CD4-positive, alpha-beta T cell treated with Interferon alpha-2 for 1 hour (primary cell): ENCODE results near the gene VWC2L.

Experiments used
- DNase-seq, 2 donors: peaks; one replicate each; pipeline ENCODE4 v3.0.0-alpha.2; 2020 to 2022

Gene VWC2L

DNA sequence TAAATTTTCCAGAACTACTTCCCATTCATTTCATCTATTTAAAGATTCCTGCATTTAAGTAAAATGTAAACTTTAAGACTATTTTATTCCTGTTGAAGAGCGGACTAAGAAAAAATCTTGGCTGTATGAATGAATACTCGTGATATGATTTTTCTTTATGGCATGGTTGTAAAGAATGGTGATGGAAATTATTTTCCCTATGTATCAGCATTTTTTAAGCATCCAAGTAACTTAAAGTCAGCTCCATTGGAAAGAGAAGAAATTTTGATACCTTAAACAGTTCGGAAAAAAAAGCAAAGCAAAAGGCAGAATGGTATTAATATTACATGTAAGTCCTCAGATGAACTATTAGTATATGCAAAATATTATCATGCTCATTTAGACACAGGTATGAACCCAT lies 58.9 kb downstream of the VWC2L start:
- DNase-seq, result no peak

DNA sequence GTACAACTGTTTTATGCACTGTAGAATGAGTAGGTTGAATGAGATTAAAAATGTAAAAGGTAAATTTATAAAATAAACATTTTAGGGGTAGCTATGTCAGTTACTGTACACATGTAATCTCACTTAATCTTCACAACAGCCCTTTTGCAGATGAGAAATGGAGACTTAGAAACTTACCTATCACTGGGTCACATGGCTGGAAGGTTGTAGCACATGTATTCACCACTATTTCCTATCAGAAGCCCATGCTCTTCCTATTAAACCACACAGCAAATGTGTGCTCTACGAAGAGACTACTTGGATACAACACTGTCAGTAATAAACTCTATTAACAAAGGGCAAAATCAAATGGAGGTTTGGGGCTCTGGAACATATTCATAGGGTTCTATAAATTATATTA lies 60.5 kb downstream of the VWC2L start:
- no peak for DNase-seq

- no peak for DNase-seq
Observed at GRCh38 chr2:214471990-214472389, 61.1 kb downstream of the VWC2L start.

GRCh38 chr2:214477305-214477704 lies 66.5 kb downstream of the VWC2L start:
- DNase-seq, result no peak

DNA sequence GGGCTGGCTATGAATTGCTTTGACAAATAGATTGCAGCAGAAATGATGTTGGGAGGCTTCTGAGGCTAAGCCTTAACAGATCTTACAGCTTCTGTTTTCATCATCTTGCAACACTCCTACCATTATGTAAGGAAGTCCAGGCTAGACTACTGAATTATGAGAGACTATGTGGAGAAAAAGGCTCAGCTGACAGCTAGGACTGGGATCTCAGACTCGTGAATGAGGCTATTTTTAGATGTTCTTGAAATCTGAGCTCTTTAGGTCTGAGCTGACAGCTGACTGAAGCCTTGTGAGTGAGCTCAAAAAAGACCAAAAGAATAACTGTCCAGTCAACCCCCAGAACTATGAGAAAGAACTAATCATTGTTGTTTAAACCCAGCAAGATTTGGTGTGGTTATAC lies 70.3 kb downstream of the VWC2L start:
- no peak for DNase-seq

- DNase-seq, result no peak
Observed at GRCh38 chr2:214482728-214483127, 71.9 kb downstream of the VWC2L start.

DNA sequence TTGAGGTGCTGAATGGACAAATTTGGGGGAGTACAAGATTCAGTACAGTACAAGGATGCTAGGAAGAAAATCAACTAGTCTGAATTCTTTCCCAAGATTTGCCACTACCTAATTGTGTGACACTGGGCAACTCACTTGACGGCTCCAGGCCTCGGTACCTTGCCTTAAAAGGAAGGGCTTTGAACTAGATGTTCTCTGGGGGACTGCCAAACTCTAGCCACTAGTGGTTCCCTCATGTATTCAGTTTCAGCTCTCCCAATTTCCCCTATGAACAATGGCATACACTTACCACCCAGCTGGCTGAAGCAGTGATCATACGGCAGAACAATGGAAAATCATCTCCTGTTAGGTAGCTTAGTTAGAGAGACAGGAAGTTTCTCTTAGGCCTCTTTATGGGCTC lies 73.4 kb downstream of the VWC2L start:
- DNase-seq, result no peak

DNA sequence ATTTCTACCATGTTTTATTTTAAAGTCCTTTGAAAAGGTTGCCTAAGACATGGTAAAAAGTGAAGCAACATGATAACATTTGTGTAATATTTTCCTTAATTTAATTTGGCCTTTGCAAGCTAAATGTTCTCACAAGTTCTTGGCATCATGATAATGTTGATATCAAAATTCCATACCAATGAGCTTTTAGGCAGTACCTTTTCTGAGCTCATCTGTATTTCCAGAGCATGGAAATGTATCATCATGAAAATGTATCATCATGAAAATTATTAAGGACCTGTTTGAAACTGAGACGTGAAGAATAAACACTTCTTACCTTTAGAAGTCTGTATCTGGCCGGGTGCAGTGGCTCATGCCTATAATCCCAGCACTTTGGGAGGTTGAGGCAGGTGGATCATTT lies 73.8 kb downstream of the VWC2L start:
- no peak for DNase-seq

- DNase-seq, result no peak
Observed at GRCh38 chr2:214489181-214489580, 78.3 kb downstream of the VWC2L start.

- no peak for DNase-seq
Observed at GRCh38 chr2:214489702-214490101, 78.8 kb downstream of the VWC2L start.

DNA sequence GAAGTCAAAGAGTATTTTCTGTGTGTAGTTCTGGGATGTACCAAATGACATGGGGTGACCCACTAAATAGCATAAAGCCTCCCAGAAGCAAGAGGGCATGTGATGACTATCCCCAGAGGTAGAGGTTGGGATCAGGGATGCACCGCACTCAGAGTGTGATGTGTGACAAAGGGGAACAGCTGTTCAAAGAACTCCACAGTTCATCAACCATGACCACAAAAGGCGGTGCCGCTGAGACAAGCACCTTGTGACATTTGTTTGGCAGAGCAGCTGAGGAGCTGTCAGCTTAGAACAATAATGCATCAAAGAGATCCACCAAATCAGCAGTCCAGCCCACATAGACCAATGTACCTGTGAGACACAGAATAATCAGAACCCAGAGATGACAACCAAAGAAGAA lies 81.3 kb downstream of the VWC2L start:
- no peak for DNase-seq

- no peak for DNase-seq
Observed at GRCh38 chr2:214492608-214493007, 81.8 kb downstream of the VWC2L start.

DNA sequence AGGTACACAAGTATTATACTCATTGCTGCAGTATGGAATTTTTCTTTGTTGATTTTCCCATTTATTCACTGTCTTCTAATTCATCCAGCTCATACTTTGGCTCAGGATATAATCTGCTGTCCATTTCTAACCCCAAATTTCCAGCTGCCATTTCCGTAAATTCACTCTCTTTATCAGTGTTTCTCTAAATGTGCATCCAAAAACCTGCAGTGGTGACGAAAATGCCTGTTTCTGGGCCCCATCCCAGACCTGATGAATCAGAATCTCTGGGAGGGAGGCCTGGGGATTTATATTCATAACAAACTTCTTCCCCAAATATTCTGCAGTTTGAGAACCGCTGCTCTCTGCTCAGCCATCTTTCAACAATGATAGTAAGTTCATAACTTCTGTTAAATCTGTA lies 86.6 kb downstream of the VWC2L start:
- DNase-seq, result no peak

GRCh38 chr2:214503568-214503967 lies 92.7 kb downstream of the VWC2L start:
- no peak for DNase-seq

DNA sequence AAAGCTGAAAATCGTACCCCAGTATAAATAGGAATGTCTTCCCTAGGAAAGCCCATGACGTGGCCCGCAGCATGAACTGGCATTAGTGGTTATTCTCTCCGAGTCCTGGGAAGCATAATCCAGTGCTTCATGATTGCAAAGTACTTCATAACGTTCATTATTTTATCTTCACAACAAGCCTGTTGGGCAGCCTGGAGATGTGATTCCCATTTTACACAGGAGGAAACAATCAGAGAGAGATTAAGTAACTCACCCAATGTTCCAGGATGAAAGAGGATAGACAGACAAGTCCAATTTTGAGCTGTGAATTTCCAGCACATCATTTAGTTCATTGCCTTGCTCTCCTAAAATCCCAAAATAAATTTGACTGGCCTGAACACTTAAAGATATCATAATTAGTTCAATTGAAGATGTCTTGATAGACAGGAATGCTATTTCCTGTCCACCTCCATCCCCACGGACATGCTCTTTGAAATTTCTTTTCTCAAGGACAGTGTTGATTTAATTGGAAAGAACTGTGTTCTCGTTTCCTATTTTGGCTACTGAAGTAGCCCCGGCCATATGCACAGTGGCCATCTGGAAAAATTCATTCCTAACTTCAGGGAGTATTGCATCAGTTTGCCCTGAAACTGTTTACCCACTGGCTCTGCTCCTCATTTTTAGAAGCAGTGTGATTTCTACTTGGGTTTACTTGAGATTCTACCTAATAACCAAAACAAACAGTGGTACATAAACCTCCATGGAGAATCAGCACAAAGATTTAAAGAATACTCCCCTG lies 93.9 kb downstream of the VWC2L start:
- no peak for DNase-seq

DNA sequence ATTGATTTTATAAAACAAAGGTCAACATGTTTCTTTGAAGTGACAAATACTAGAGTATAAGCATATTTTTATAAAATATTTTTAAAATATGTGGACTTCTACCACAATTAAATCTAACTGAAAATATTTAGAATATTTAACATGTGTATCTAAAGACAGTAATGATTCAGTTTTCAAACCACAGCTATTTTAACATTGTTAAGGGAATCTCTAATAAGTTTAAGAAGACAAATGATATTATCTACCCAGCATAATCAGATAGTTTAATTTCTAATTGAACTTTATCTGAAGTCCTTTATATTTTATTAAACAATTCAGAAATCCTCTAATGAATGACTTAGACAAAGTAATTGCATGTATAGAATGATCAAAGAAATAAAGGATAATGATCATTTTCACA lies 96.2 kb downstream of the VWC2L start:
- DNase-seq, result no peak

DNA sequence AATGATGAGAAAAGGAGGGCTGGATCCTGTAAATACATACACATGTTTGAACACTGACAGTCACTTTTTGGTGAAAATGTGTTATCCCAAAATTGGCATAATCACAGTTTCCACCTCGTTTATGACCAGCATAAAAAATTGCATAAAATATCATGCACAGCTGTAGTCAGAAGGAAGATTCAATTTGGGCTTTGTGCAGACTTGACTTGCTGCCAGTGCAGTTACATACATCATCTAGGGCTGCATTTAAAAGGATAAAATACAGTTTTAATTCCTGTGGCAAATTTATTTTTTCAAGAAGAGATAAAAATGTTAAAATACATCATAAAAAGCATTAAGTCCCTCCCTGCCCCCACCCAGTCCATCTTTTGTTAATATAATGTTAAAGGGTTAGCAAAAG lies 103.8 kb downstream of the VWC2L start:
- DNase-seq, result no peak

DNA sequence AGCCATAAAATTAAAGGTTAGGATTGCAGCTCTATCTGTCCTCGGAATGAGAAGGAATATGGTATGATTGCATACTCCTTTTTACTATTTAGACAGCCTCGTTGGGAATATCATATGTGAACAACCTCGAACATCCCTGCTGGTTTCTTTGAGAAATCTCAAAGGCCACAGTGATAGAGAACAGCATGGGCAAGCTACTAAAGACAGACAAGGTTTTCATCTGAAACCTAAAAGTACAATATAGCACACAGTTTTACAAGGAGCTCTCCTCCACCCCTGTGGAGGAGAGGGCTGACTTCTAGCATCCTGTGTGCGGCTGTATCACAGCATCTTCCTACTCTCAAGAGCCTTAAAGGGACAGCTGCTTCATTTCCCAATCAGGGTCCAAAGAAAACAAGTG lies 104.3 kb downstream of the VWC2L start:
- no peak for DNase-seq

DNA sequence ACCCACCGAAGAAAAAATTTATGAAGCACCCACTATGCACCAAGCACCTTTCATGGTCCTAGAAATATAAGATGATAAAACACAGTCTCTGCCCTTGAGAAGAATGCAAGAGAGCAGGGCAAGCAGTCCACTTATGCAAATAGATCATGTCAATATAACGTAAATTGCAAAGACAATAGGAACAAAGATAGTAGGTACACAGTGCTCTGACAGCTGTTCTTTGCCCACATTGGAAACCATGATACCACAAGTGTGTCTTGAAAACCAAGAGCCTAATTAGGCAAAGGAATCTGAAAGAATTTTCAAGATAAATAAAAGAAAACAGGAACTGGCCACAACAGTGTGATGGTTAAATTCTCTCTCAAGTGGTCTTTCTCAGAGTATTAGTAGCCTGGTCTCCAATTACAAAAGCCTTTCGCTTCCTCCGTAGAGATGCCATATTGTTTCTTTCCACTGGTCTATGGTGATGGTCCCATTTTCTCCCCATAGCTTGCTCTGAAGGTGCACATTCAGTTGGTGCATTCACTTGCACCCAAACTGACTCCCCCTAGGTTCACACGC lies 108.5 kb downstream of the VWC2L start:
- DNase-seq, result no peak

DNA sequence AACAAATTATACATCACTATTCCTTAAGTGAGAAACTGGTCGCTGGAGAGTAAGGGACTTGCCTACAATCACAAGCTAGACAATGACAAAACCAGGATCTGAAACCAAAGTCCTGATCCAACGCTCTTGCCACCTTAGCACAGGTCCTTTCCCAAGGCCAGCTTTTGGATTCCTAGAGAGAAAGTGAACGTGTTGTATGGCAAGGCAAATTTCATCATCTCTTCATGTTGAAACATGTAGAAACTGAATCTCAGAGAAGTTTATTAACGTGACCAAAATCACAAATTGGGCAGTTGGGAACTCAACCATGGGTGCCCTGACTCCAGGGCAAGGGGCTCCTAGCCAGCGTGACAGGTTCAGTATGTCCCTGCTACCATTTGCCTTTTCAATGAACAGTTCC lies 118.2 kb downstream of the VWC2L start:
- no peak for DNase-seq

- DNase-seq, result no peak
Observed at GRCh38 chr2:214529514-214529913, 118.7 kb downstream of the VWC2L start.

GRCh38 chr2:214533541-214533940 lies 122.7 kb downstream of the VWC2L start:
- no peak for DNase-seq

GRCh38 chr2:214536625-214537024 lies 125.8 kb downstream of the VWC2L start:
- DNase-seq, result no peak

- DNase-seq, result no peak
Observed at GRCh38 chr2:214537929-214538328, 127.1 kb downstream of the VWC2L start.

- DNase-seq, result no peak
Observed at GRCh38 chr2:214542295-214542694, 131.4 kb downstream of the VWC2L start.
